G401 (cell line): Measurements from ENCODE around the gene SP3. TPM values are rescaled to one million over a fixed set of nuclear protein-coding genes. Genes with fewer than 3 reads are reported as not detected.

ENCODE experiments used
- DNase-seq: peaks from one replicate; pipeline ENCODE4 v3.0.0-alpha.2; 2015; ENCODE audit warnings: low spot score
- in situ Hi-C: cut with HindIII; loops from 2 replicates; pipeline ENCODE4 v1.10.0; 2016; ENCODE audit warnings: low sequenced_read_pairs, mixed read lengths
- total RNA-seq: library from RNA; depleted of rRNA; stranded (reverse); fragments of >200 nt; shearing (Covaris generic); gene quantifications from 2 replicates; pipeline ENCODE4 v1.2.3, GENCODE V29; 2014

Gene SP3
- total RNA-seq, 1 experiment from 2014 or later, result 108 TPM

DNA sequence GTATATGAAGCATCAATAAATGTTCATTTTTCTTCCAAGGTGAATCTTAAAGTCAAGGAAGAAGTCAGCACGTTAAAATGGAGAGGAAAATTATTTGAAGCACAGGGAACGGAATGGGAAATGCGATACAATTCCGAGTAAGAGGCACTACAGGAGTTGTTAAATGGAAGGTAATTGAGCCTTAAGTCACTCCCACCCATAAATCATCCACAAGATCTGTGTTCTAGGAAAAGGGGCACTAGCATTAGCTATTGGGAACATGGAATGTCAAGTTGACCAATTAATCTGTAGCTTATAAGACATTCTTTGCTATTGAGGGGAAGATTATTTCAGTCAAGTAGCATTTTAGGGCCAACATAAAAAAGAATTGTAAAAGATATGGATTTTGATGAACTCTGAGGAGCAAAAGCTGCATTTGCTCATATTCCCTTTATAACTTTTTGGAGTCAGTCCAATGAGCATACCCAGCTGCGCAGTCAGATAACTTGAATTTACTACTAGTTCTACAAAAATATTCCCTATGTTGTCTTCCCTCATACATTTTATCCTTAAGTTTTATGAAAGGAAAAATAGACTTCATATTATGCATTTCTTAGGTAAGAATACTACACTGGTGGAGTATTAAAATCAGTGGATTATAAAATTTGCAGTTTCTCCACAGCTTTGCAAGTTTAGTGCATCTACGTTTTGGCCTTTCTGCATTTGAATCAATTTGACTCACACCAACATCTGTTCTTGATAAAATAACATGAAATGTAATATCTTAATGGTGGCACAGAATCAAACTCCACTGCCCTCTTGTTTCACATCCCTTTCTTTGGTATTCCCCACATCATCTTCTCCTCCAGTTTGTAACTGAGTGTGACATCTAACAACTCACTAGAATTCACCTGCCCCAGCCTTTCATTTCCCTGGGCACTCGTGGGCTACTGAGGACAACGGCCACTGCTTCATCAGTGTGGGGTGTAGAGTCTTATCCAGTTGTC, 95.6 kb downstream of the SP3 start:
- in situ Hi-C loops, result no loop called here
- DNase-seq, result no peak

DNA sequence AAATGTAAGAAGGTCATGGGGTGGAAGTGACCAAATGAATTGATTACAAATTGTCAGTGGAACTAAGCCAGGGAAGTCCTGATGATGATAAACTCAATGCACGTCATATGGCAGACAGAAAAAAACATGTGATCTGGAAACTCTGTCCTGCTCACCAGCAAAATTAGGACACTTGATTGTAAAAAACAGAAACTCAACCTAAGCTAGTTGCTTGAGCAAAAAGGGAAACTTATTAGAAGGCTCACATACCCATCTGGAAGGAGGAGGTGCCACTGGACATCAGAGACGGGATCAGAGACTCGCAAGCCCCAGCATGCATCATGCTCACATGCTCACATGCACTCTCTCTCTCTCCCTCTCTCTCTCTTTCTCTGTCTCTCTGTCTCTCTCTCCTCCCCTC, 96.8 kb downstream of the SP3 start:
- DNase-seq, result no peak
- in situ Hi-C loops, result no loop called here

DNA sequence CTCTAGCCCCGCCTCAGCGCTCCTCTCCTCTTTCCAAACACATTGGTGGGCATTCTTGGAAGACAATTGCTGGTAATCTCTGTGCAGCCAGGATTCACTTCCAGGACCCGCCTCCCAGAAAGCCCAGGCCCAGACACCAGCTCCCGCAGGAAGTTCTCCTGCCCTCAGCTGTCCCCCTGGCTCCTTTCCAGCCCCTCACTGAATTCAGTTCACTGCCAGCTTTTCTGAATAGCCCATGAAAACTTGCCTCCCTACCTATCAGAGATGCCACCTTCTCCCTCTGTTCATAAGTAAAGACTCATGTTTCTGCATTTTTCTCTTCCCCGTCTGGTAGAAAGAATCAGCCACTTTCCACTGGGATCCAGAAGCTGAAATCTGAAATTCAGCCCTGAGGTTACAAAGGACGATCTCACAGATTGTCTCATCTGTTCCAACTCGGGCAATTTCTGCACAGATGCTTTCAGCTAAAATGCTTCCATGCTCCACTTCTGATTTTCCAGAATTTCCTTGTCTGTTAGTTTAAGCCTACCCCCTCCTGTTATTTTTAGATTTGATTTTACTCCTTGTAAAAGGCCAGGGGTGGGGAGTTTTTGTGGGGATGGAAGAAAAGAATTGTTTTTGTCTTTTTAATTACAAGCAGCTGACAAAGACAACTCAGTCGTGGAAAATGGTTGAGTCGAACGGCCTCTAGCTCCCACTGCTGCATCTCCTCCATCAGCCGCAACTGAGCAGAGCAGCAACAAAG, 98.1 kb downstream of the SP3 start:
- peak; percentile 25 for DNase-seq
- in situ Hi-C loops, result no loop called here

DNA sequence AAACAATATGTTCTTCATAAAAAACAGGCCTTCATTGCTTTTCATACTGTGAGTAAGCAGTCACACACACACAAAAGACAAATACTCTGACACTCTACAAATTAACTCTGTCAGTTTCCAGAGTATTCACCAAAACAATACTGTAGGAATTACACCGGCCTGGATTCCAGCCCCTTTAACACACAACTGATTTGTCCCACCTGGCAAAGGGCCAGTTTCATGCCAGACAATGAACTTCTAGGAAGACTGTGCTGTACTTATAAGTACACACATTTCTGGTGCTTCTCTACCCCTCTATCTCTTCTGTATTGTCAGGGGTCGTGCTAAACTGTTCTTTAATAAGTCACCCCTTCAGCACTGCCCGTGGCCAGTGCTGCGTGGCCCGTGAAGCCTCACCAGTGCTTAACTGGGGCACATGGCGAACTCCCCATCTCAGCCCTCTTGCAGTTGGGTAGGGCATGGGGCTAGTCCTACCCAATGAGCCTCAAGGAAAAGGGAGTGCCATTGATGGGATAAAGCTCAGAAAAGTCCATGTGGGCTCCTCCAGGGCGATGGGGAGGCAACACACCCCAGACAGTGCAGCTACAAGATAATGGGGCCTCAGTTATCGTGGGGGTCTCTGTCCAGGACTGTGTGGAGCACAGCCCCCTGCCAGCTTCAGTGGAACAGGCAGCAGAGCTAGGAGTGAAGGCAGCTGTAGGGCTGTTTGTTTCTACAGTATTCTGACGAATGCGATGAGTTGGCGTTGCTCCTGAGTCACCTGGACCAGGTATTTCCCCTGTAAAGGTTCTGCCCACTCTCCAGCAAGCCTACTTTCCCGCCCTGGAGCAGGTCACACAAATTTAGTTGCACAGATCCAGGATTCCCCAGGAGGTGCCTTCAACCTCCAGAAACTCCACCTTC, 99.0 kb downstream of the SP3 start:
- in situ Hi-C loops, result no loop called here
- no peak for DNase-seq

DNA sequence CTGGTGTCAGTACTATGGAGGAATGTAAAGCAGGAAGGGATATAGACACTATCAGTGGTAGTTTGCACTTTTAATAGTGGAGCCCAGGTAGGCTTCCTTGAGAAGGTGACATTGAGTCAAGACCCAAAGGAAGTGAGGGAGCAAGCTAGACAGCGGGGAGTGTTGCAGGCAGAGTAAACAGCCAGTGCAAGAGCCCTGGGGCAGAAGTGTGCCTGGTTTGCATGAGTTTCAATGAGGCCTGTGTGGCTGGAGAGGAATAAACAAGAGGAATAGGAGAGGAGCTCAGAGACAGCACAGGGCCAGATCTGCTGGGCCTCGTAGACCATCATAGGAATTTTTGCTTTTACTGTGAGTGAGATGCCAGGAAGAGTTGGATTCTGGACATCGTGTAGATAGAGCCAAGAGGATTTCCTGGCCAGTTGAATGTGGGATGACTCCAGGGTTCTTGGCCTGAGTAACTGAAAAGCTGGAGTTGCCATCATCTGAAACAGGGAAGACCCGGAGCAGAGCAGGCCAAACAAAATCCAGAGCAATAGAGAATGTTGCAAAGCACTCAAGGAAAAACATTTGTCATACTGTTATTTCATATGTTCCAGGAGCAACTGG, 102.5 kb downstream of the SP3 start:
- in situ Hi-C loops, result no loop called here

DNA sequence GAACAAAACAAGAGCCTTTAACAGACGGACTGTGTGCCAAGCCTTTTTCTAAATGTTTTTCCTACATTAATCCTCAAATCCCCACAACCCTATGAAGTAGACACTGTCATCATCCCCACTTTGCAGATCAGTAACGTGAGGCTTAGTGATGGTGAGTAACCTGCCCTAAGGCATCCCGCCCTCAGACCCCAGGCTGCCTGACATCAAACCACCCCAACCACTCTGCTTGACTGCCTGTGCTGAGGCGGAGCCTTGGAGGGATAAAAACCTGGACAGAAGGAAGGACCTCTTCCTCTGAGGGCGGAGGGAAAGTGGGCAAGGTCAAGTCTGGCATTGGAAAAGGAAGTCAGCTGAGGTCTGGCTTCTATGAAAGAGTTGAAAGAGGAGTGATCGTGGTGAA, 104.6 kb downstream of the SP3 start:
- in situ Hi-C loops, result no loop called here
- DNase-seq, result no peak

More for the DNA sequence above, 102.5 kb downstream of the SP3 start:
- peak; percentile 32 for DNase-seq

DNA sequence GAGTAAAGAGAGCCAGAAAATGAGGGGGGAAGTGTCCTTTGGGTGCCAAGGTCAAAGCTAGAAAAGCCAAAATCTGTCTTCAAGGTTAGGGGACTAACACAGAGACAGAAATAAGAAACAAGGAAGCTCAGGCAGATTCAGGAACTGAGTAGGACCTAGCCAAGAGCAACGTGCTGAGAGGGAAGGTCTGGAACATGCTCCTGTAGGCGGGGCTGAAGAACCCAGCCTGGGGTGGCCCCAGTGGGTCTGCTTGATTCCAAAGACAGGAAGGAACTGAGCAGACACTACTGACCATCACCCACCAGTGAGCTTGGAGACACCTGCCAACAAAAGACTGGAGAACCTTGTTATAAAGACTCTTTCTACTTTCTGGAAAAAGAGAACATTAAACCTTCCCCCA, 105.1 kb downstream of the SP3 start:
- in situ Hi-C loops, result no loop called here
- no peak for DNase-seq

DNA sequence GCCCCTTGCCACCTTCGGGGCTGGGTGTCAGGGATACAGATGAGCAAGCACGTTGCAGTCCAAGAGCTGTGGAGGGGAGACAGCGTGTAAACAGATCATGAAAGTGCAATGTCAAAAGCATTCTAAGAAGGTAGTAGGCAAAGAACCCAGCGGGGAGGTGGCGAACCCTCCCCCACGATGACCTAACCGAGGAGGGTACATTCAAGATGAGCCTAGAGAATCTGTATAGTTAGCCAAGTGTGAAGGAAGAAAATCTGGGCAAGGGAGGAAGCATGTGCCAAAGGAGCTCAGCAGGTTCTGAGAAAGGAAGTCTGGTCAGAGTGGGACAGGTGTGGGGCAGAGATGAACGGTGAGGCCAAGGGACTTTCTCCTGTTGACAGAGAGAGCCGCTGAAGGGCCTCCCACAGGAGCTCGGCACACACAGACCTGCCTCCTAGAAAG, 106.9 kb downstream of the SP3 start:
- DNase-seq, result no peak
- in situ Hi-C loops, result no loop called here
